Measurements from ENCODE around the gene C14orf119.

The C14orf119 gene

DNA sequence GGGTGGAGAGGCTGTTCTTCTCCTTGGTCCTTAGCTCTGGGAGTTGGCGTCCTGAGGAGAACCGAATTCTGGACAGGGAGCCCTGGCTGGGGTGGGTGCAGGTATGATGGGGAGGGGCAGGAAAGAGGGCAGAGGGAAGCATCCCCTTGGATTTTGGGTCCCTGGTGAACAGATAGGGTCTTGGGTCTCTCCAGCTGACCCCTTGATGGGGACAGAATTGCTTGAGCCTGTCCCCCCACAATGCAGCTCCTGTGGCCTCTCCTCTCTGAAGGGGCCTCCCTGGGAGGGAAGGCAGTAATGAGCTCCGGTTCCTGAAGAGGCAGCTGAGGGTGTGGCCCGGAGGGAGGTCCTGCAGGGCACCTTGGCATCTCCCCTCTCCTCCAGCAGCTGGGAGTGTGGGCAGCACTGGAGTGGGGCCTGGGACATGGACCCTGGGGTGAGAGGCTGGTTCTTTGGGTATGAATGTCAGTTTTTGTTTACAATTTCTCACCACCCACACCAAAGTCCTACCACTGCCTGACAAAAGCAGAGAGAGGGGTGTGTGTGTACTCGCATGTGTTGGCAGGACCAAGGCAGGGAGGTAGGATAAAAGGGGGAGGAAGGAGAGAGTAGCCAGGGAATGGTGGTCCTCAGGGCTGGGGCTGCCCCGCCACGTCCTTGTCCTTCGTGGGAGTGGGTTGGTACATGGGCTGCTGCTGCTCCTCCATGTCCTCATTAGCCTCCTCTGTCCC lies 31.4 kb downstream of the C14orf119 start:
- no peak for DNase-seq (ENCODE audit: low spot score)

DNA sequence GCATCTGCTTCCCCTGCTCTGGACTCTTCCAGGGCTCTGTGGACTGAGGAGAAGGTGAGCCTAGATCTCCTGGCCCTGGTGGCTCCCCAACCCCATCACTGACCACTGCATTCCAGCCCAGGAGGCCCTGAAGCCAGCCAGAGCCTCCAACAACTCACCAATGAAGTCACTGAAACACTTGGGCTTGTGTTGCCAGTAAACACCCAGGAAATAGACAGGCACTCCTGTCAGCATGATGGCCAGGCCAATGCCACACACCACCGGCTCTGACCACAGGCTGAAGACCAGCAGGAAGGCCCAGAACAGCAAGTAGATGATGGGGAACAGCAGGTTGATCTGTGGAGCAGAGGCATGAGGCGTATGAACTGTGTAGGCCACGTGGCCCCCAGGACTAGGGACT lies 32.6 kb downstream of the C14orf119 start:
- DNase-seq (ENCODE audit: low spot score) = no peak

DNA sequence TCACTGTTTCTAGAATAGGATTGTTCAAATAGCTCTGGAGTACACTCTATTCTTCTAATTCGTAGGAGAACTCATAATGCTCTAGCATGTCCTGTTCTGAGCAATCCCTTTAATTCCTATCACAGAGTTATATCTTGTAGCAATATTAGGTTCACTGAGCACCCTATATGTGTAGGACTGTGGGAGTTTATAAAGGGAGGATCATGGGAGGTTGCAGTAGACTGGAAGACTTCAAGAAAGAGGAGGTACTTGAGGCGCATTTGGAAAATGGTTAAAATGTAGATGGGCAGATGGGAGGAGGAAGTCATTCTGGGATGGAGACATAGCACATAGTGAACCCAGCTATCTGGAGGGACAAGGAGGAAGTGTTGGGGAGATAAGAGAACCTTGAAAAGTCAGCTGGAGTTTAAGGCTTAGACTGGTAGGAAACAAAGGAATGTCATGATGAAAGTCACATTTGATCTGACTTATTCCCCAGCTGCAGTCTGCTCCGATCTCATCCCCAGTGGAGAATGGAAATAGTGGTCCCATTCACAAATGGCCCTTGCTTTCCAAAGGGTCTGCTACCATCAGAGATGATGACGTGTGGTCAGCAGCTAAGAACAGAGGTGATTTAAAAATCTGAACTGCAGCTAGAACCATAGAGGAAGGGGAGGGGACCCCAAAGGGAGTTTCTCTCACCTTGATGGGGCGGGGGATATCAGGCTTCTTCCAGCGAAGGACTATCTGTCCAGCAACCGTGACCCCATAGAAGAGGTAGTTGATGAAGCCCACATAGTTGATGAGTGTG lies 33.9 kb downstream of the C14orf119 start:
- DNase-seq (ENCODE audit: low spot score) = no peak

DNA sequence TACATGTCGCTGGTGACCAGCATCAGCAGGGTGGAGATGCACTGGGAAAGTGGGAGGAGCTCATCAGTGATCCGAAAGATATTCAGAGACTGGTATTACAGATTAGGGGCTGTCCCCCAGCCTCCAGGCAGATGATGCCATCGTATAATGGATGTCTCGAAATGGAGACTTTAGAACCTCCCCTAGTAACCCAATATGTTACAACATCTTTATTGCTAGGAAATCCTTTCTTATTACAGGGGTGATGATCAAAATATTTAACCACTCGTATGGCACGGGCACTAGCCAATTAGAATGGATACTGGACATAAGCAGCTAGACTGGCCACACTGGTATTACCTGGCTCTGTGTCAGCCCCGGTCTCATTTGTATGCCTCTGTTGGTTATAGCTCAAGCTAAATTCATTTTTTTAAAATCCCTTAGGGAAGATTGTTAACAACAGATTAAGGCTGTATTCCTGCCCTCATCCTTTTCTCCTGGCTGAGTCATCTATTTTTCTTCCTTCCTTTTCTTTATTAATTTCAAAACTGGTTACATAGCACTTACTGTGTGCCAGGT lies 34.5 kb downstream of the C14orf119 start:
- DNase-seq (ENCODE audit: low spot score) = no peak

DNA sequence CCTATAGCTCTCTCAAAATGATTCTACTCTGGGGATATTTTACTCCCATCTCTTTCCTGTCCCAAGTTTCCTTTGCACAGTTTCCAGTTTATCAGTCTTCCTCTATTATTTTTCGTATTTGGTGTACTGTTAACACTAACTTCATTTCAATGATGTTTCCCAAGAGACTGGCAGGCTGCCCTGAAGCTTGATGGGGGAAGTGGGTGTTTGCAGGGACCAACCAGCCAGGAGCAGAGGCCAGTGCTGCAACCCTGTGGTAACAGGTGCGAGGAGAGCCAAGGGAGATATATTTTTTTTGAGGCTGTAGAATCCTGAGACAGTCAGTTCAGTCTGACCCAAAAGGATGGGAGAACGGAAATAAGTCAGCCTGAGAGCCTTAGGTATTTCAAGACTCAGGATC lies 35.6 kb downstream of the C14orf119 start:
- no peak for DNase-seq (ENCODE audit: low spot score)

DNA sequence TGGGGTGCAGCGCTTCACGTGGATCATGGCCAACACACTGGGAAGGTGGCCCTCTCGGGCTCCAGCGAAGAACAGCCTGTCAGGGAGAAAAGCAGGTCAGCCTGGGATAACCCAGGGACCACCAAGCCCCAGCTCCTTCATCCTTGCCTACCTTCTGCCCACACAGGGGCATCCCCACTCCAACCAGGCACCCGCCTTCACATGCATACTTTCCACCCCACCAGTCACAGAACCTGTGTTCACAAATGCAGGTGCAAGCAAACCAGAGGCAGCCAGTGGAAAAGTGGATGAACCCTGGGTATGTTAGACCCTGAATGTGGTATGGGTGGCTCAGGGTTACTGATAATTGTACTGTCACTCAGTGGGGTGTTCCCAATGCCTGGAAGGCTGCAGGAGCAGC lies 36.2 kb downstream of the C14orf119 start:
- no peak for DNase-seq (ENCODE audit: low spot score)

DNA sequence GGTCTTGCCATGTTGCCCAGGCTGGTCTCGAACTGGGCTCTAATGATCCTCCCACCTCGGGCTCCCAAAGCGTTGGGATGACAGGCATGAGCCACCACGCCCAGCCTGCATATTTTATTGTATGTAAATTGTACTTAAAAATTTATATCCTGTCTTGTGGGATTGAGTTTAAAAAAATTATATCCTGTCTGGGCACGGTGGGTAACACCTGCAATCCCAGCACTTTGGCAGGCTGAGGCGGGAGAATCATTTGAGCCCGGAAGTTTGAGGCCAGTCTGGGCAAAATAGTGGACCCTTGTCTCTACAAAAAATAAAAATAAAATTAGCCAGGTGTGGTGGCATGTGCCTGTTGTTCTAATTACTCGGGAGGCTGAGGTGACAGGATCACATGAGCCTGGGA lies 37.7 kb downstream of the C14orf119 start:
- DNase-seq (ENCODE audit: low spot score) = no peak

DNA sequence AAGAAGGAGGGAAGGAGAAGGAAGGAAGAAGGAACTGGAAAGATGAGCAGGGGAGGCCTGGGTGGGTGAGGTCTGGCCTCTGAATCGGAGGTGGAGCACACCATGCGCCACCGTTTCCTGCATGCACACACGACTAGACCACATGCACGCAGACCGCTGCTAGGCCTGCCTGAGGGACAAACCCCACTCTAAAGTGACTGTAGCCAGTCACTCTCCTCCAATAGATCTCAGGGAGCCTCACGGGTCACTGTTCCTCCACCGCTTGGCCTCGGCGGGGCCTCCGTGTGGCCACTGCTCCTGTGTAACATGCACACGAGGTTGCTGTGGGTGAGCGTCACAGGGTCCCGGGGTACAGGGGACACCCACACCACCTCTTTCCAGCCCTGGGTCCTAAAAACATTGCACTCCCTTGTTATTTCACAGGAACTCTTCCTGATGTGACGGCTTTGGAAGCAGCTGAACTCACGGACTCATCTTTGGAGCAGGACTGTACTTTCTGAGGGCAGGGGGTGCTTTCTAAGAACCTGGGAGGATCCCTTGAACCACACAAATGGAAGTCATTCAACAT lies 41.3 kb downstream of the C14orf119 start:
- no peak for DNase-seq (ENCODE audit: low spot score)

DNA sequence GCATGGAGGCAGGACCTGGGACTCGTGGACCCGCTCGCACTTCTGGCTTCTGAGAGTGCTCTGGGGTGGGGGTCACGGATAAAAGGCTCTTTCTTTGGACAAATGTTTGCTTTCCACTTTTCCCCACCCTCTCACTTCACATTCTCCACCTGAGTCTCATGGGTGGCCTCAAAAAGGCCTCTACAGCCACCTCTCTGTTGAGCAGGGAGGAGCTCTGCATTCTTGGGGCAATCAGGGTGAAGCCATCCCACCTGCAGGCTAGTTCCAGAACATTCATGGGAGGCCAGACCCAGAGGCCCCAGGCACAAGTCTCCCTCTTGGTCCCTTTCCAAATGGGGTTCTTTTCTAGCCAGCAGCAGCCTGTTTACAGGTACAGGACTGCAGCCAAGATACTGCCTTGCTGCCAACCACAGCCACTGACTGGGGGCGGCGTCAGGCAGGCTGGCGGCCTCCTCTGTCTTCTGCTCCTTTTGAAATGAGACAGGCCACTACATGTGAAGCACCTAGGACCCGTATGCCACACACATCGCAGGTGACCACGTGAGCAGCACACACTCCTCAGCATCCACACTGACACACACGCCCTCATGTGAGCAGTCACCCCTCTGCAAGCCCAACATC lies 42.0 kb downstream of the C14orf119 start:
- DNase-seq (ENCODE audit: low spot score) = no peak

DNA sequence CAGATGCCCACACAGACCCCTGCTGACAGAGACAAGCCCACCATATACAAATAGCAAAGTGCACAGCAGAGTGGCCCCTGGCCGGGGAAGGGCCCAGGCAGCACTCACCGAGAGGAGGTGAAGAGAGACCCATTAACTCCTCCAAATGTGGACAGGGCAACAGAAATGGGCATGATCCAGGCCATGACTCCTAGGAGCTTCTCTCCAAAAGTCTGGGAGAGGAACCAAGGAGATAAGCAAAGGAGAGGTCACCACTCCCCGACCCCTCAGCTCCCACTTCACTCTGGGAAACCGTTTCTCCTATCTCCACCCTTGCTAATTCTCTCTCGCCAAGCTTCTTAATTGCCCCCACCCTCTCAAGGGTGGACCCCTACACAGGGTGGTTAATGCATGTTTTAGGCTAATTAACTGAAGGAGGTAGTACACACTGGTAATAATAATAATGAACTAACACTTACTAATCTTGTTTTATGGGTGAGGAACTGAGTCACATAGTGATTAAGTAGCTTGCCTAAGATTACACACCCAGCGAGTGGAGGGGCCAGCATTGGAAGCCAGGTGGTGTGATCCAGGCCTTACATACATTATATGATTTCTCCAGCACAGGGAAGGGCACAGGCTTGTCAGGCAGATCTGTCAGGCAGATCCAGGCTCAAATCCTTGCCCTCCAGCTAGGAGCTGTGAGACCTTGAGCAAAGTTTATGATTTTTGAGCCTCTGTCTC lies 42.7 kb downstream of the C14orf119 start:
- DNase-seq (ENCODE audit: low spot score) = no peak

DNA sequence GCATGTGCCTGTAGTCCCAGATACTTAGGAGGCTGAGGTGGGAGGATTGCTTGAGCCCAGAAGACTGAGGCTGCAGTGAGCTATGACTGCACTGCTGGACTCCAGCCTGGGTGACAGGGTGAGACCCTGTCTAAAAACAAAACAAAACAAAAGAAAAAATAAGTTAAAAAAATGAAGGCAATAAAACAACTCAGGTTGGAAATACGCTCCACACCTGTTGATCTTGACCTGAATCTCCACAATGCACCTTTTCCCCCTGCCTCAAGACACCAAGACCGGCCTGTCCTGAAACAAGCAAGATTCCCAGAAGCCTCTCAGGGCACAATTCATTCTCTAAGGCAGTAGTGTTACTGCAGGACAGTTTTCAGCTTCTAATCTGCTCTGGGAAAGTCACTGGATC lies 44.6 kb downstream of the C14orf119 start:
- no peak for DNase-seq (ENCODE audit: low spot score)

DNA sequence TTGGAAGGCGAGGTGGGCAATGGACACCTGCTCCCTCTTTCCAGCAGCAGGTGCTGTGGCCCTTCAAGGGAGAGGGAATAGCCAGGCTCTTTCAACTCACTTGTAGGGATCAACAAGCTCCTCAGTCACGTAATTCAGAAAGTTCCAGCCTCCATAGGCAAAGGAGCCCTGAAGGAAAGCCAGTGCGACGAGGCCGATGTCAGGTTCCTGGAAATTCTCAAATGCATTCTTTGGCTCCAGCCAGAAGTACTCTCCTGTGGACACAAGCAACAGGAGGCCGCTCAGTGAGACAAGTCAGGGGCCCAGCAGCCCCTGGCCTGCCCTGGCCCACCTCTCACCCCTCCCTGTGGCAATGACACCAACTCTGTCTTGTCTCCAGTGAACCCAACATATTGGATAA lies 45.1 kb downstream of the C14orf119 start:
- no peak for DNase-seq (ENCODE audit: low spot score)

DNA sequence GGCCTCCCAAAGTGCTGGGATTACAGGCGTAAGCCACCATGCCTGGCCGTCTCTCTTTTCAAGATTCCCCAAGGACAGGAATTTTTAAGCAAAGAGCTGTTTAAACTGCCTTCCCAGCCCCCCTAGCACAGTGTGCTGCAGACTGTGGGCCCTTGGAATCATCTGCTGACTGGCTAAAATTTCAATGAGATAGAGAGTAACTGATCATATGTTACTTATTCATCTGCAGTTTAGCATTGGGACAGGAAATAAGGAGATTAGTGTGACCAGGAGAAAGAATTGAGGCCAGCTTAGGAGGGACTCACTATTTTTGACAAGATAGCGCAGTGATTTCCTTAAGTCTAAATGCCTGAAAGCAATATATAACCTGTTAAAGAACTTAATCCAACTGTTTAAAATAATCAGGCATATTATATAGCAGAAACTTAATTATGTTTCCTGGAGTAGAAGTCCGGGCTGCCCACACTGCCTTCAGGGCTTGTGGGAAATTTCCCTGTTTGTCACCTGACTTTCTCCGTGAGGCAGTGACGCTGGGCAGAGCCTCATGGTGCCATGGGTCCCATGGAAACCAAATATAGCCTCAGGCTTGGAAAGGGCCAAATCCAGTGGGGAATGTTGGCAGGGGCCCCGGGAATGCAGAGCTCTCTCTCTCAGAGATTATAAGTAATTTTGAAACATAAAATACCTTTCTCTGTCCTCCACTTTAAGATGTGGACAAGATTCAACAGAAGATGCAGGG lies 46.6 kb downstream of the C14orf119 start:
- DNase-seq (ENCODE audit: low spot score) = no peak

DNA sequence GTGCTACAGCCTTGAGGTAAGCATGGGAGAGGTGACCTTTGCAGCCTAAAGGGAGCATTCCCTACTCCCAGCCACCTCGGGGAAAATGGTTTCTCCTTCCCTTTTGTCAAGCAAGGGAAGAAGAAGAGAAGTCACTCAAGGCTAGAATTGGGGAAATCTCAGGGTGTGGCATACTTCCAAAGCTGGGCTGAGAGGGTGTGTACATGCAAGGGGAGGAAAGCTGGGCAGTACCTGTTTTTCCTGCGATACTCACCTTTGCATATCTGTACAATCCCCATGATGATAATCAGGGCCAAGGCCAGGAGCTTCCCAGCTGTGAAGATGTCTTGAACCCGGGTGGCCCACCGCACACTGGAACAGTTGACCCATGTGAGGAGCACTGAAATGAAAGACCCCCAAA lies 47.5 kb downstream of the C14orf119 start:
- DNase-seq (ENCODE audit: low spot score) = no peak

DNA sequence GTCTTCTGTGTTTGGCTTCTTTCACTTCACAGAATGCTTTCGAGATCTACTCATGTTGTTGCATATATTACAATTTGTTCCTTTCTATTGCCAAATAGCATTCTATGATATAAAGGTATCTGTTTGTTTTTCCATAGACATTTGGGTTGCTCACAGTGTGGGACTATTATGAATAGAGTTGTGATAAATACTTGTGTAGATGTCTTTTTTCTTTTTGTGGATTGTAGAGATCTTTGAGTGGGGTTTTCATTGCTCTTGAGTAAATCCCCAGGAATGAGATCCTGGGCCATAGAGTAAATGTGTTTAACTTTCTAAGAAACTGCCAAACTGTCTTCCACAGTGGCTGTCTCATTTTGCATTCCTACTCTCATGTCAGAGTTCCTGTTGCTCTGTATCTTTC lies 48.6 kb downstream of the C14orf119 start:
- DNase-seq (ENCODE audit: low spot score) = no peak

DNA sequence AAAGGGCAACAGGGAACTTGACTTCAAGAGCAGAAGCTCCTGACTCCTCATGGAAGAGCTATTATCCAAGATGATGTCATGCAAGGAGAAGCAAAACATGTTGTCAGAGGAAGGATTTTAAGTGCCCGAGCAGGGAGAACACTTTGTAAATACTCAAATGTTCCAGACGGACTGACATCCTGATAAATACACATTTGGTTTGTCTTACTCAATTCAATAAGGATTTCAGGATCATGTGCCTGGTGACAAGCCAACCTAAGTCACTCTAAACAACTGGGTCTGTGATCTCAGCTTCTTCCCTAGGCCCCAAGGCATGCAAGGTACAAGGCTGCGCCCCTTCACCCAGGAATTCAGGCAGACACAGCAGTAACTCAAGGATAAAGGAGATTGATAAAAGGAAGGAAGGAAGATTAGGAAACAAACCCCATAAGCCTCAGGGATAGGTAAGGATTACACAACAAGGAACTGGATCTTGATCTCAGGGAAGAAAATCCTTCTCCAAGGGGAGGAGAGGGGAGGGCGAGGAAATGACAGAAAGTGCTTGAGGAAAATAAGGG lies 50.6 kb downstream of the C14orf119 start:
- DNase-seq (ENCODE audit: low spot score) = no peak

DNA sequence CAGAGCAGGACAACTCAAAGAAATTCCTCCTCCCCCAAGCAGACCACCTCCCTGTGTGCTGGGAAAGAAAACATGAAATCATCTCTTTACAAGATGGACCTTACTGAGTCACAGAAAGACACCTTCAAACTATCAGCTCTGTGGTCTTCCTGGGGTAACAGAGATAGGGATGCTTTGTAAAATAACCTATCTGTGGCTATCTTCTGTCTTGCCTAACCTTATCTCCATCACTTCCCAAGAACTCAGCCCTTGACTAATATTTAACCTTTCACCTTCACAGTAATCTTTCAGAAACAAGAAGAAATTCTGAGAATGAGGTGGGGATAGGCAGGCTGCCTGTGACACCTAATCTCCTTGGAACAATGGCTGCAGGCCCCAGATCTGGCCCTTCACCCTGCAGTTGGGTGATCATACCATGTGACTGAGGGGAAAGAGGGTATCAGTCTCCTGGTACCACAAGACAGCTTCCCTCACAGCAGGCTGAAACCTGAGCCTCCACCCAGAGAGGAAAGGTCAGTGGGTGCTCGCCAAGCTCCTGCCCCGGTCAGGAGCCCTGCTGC lies 51.1 kb downstream of the C14orf119 start:
- DNase-seq (ENCODE audit: low spot score) = no peak

DNA sequence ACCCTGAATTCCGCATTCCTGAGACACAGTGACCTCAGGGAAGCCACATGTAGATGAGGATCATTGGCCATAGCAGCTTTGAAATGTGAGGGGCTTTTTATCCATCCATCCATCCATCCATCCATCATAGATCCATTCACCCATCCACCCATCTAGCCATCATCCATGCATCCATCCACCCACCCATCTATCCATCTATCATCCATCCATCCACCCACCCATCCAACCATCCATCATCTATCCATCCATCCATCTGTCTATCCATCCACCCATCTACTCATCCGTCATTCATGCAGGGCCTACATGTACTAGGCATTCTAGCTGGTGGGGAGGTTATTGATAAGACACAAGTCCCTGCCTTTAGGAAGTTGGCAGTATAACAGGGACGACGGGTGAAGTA lies 51.7 kb downstream of the C14orf119 start:
- no peak for DNase-seq (ENCODE audit: low spot score)

DNA sequence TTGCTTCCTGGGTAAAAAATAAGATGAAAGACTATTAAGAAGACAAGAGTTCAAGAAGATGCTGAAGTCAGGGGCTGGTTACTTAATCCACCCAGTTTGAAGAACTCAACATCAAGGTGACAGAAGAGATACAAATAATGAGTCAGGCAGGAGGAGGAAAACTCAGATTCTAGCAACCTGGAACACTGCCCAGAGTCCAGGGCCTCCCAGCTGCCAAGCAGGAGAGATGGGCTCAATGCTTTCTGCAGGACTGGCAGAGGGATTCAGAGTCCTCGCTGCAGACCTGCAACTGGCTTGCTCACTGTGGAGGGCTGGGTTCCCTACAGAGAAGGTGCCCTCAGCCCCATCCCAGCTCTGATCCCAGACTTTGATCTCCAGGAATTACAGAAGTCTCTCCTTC lies 52.4 kb downstream of the C14orf119 start:
- DNase-seq (ENCODE audit: low spot score) = no peak

DNA sequence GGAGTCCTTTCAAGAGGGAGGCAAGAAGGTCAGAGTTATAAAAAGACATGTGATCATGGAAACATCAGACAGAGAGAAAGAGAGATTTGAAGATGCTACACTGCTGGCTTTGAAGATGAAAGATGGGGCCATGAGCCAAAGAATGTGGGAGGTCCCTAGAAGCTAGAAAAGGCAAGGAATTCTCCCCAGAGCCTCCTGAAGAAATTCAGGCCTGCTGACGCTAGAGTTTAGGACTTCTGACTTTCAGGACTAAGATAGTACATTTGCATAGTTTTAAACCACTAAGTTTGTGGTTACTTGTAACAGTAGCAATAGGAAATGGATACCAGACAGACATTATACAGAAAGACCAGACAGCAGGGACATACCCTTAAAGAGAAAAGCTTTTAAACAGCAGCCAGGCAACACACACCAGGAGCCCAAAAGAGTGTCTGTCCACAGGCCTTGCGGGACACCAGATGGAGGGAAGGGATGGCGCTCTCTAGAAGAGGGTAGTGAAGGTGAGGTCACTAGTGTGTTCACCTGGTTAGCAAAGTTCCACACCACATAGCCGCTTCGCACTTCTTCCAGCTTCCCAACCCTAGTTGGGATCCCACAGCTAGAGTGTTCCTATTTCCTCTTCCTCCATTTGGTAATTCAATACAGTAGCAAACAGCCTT lies 53.4 kb downstream of the C14orf119 start:
- DNase-seq (ENCODE audit: low spot score) = no peak
